SHP77 (cell line): ENCODE results near the gene CBX4.

Experiments used
- DNase-seq, 2 experiments: peaks; one replicate each; lab custom pipeline; 2025; lab: John Stamatoyannopoulos, UW

Gene CBX4

GRCh38 chr17:79812353-79813258 is 26.6 kb downstream of the CBX4 start:
- peak in 1 of 2 experiments; percentile 64 for DNase-seq

- no peak for DNase-seq
These were observed 27.3 kb downstream of the CBX4 start for GRCh38 chr17:79811868-79812352.

DNA sequence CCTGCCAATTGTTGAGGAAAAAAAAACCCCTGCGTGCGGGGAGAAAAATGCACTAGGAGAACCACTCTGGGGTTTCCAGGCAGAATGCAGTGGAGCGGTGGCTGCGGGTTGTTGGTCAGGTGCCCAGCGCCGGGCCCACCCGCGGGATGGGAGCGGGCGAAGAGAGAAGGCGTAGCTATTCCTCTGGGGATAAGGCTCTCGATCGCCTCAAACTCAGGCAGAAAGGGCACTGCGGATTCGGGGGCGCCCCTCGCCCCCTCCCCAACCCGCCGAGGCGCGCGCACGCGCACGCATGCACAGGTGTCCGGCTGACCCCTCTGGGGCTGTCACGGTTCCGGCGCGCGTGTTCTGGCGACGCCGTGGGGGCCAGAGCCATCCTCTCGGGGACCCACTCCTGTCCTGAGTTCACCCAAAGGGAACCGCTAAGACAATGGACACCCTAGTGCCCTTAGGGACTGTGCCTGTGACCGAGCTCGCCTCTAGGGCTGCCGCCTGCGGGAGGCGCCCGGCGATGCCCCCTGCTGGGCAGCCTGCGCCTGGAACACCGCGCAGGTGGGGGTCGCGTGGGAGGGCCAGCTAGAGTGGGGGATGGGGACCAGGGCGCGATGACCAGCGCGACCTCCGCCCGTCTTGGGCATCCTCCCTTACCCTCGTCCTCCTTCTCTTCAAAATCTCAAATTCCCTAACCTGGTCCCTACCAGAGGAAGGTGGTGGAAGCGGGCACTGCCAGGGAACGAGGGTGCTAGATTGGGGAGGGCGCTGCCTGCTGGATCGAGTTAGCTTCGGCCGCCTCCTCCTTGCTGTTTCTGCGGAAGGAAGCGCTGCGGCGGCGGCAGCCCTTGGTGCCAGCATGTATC is 28.0 kb downstream of the CBX4 start:
- peak; percentile 83 to 87 for DNase-seq

DNA sequence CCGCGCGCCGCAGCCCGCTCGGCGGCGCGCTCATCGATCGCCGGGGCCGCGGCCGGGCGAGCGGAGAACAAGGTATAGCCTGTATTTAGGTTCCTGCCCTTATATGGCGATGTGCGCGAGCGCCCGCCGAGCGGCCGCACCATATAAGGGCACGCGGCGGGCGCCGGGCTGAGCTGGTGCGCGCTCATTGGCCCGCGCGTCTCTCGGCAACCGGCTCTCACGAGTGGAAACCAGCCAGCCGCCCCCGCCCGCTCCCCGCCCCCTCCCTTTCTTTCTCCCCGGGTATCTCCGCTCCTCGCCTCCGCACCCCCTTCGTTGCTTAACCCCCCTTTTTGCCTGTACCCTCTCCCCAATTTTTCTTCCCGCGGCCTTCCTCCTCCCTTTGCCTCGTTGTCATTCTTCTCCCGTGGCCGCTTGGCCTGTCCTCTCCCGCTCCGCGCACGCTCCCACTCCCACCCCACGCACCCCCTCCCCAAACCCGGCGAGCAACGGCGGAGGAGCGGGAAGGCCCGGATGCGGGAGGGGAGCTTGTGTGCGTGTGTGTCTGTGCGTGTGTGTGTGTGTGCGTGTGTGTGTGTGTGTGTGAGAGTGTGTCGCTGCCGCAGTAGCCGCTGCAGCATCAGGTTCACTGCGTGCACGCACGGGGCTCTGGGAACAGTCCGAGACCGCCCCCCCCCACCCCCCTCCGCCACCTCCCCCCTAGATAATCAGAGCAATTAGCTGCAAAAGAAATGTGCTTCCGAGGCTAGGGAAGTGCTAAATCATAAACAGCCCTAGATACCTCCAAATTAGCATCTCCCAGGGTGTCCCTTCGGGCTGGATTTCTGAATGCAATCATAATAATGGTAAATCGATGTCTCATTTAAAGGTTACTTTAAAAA is 28.9 kb downstream of the CBX4 start:
- DNase-seq: peak; percentile 89 to 98

- peak in 1 of 2 experiments; percentile 34 for DNase-seq
These were observed 29.6 kb downstream of the CBX4 start for GRCh38 chr17:79809530-79810129.

GRCh38 chr17:79808763-79809529 is 30.3 kb downstream of the CBX4 start:
- peak; percentile 75 to 79 for DNase-seq

DNA sequence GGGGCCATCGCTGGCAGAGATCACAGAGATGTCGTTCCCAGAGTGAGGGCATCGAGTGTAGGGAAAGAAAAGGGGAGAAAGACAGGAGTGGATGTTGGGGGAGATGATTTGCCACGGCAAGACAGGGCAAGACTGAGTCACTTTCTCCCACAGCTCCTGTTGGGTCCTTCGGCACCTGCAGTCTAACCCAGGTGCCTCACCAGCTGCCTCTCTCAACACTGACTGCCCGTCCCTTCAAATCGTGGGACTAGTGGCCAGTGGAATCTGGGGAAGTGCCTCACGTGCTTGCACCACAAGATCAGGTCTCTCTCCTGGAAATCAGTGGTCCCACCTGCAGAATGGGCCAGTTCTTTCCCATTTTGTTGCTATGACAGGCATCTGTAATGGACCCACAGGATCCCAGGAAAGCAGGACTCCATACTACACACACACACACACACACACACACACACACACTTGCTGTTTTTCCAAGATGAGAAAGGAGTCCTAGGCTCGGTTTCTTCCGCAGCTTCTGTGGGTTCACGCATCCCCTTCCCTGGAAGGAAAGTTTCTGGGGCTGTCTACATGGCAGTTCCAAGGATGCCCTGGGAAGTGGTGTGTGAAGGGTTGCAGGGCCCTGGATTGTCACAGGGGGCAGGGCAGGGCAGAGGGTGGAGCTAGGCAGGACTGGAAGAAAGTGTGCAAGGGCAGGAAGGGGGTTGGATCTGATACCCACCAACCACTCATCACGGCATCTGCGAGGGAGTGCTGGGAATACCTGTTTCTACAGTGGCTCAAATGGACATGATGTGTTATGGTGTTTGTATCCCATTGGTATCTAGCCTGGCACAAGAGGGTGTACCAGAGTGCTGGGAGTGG is 32.1 kb downstream of the CBX4 start:
- DNase-seq: no peak

- DNase-seq: no peak
These were observed 32.8 kb downstream of the CBX4 start for GRCh38 chr17:79806446-79806760.

- DNase-seq: no peak
These were observed 34.2 kb downstream of the CBX4 start for GRCh38 chr17:79804856-79805696.

- no peak for DNase-seq
These were observed 35.0 kb downstream of the CBX4 start for GRCh38 chr17:79803997-79804855.

DNA sequence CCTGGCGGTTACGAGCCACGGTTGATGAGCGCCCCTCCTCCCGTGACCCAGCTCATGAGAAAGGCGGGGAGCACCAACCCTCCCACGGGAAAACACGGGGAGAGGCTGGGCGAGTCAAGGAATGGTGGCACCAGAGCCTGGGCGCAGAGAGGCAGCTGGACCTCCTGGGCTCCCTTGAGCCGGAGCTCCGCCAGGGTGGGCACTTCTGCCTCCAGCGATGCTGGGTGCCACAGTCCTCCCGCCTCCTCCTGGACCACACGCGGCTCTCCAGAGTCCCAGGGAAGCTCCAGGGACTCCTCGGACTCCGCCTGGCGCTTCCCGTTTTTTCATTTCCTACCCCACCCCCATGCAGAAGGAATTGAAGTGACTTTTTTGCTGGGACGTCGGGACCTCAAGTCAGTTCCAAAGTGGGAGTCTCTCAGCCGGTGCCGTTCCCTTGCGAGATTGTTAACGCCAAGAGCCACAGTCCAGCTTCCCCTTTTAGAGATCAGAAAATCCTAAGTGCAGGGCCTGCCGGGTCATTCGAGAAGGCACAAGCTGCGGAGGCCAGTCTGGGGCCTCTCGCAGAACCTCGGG is 35.7 kb downstream of the CBX4 start:
- DNase-seq: no peak

DNA sequence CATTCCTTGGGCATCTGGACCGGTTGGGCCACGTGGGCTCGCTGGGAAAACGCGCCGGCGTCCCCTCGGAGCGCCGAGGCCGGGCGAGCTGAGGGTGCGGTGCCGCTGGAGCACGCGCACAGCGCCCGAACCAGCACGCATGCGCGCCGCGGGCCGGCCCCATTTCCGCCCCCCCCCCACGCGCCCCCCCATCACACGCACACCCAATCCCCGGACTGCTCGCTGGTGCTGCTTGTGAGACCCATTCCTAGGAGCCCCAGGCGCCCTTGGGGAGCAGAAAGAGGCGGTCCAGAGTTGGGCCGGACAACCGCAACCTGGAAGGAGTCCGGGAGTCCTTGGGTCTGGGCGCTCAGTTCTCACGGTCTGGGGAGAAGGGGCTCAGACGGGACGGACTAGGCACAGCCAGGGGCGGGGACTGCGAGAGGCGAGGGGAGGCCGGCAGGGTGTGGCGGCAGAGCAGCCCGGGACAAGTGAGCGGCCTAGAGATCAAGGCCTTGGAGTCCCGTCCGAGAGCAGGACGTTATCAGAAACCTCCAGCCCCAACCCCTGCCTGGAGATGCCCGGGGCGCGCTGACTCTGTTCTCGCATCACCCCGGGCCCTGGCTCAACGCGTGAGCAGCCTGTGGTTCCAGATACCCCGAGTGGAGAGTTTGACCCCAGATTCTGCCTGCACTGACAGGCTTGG is 36.4 kb downstream of the CBX4 start:
- no peak for DNase-seq

- no peak for DNase-seq
These were observed 37.1 kb downstream of the CBX4 start for GRCh38 chr17:79802039-79802735.

DNA sequence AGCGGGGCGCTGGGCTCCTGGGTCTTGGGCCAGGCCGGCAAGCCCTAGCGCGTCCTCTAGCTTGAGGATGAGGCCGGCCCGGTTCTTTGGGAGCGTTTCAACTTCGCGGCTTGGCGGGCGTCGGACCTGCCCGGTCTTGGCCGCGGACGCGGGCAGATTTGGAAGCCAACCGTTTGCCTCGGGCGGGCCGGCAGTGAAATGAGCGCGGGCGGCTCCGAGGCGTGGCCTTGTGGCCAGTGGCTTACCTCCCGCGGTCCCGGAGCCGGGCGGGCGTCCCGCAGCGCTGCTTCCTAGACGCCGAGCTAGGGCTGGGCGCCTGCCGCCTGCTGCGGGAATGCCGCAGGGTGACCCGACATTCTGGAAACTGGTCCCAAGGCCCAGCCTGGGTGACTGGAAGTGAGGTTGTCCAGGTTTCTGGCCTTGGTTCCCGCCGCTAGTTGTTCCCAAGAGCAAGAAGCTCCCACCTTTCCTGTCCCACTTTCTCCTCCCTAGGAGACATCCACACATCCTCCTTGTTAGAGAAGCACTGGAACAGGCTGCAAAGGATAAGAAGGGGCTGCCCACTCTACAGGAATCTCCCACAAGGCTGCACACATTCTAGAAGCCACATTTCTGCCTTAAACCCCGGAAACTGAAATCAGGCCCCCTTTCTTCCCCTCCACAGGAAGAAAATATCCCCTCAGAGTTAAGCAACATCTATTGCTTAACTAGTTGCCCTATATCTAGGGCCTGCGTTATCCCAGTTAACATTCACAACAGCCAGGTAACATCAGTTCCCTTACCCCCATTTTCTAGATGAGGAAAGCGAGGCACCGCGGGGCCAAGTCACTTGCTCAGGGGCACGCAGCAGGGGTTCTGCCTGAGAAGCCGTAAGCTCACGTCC is 37.8 kb downstream of the CBX4 start:
- no peak for DNase-seq
